D341Med (cell line): ENCODE results near the gene MICU2.

Experiments
- DNase-seq: peaks from one replicate; pipeline ENCODE4 v3.0.0; 2012; ENCODE audit warnings: low spot score

The MICU2 gene

DNA sequence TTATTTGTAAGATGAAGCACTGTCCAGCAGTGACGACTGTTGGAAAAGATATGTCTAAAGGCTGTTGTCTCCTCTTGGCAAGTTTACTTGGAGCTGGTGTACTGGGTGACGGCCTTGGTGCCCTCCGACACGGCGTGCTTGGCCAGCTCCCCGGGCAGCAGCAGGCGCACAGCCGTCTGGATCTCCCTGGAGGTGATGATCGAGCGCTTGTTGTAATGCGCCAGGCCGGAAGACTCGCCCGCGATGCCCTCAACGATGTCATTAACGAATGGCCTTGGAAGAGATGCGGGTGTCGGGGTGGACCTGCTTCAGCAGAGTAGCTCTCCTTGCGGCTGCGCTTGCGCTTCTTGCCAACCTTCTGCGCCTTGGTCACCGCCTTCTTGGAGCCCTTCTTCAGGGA, 120.2 kb downstream of the MICU2 start:
- DNase-seq, result no peak

DNA sequence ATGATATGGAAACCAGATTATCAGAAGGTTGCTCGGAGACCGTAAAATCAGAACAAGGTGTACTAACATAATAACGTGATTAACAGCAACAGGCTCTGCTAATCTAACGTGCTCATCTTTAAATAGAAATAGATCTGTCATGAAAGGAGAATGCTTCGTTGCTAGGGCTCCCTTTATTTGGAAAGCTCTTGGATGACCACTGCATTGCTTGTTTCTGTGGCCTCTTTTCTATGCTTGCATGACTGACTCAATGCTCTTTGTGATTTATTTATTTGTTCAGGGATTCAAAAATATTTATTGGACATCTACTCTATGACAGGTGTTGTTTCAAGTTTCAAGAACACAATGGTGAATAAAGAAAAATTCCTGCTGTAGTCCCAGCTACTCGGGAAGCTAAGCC, 122.6 kb downstream of the MICU2 start:
- no peak for DNase-seq

- DNase-seq, result no peak
Observed at GRCh38 chr13:21478881-21479808, 124.8 kb downstream of the MICU2 start.

DNA sequence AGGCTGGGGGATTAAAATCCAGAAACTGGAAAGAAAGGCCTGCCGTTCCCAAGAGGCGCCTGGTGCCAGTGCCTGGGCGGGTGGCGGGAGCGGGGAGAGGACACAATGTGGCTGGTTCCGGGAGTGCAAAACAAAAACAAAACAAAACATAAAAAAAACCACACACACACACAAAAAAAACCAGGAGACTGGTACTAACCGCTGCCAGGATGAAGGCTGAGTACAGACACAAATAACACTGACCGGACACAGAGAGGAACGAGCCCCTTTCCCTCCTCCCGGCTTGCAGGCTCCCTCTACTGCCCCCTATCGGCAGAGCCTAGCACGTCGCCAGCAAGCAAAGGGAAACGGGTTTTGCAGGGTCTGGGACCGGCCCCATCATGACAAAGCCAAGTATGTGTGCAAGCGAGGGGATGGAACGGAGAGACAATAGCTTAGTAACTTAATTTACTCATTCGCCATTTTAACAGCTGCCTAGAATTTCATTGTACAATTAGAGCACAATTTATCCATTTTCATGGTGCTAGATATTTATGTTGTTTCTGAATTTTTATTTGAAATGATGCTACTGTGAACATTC, 127.0 kb downstream of the MICU2 start:
- DNase-seq, result peak; percentile 84

DNA sequence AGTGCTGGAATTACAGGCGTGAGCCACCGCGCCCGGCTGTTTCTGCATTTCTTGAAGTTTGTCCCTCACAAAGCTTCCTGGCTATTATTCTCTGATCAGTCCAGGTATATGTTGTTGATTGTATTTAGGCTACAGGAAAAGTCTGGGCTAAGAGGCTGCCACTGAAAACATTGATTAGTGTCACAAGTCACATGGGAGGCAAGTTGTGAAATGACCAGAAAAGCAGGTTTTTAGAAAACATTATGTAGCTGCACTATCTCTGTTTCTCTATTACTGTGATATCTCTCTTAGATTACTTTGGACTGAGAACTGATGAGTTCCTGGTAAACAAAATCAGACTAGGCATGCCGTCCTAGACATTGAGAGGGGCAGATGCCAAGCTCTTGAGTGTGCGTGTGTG, 128.9 kb downstream of the MICU2 start:
- no peak for DNase-seq

- no peak for DNase-seq
Observed at GRCh38 chr13:21470785-21471184, 133.2 kb downstream of the MICU2 start.

DNA sequence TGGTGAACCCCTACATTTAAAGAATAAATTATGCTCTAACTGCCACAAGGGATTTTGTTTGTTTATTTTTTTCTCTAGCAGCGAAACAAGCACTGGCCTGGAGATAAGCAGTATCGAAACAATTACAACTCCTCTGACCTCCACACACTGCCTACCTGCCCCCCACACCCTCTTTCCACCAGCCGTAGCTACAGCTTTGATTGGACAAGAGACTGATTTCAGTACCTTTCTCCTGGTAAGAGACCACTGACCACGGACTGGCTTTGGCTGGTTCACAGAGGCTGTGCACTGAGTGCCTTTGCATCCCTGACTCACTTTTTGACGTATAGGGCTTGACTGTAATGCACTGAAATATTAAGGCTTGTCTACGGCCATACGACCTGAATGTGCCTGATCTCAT, 137.4 kb downstream of the MICU2 start:
- no peak for DNase-seq

DNA sequence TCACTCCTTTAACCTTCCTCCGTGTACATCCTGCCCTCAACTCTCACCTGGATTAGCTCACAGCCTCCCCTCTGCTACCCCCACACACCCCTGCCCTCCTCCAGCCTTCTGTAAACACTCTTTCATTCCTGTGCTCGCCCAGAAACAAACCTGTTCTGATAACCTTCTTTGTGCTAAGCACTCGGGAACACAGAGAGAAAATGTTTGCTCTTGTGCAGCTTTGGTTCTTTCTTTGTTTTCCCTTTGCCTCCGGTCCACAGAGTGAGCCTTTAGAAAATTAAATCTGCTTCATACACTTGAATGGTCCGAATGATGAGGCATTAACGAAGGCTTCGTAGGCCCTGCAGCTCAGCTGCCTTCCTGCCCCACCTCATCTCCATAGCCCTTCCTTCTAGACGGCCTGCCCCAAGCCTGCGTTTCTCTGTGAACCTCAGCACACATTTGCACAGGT, 138.2 kb downstream of the MICU2 start:
- no peak for DNase-seq

DNA sequence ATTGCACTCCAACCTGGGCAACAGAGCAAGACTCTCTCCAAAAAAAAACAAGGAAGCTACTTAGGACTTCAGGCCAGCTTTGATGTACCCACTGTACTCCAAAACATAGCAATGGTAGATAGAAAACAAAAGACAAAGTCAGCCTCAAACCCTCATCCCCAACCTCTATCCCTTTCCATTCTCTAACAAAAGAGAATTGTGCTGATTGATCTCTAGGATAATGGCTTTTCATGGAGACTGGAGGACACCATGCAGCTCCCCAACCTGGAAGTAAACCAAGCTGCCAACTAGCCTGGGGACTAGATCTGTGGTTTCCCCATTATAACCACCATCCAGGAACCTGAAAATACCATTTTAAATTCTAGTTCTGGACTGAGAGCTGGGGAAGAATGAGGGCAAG, 140.5 kb downstream of the MICU2 start:
- no peak for DNase-seq

DNA sequence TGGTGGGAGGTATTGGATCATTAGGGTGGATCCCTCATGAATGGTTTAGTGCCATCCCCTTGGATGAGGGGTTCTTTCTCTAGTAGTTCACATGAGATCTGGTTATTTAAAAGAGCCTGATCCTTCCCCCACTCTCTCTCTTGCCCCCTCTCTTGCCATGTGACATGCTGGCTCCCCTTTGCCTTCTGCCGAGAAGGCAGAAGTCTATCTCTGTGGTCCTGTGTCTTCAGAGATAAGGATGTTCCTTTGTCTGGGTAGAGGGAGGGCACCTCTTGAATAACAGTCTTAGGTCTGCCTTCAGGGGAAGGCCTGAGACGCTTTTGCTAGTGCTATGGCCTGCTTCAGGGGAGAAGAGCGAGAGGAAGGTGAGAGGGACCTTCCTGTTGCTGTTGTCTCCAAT, 142.8 kb downstream of the MICU2 start:
- no peak for DNase-seq

- peak; percentile 99 for DNase-seq
Observed at GRCh38 chr13:21458813-21459701, 144.9 kb downstream of the MICU2 start, which contains the start of gene ZDHHC20. TSS of gene ZDHHC20 (minus strand) at chr13:21459303. CDS start at chr13:21459171, 132 bp downstream.

GRCh38 chr13:21458451-21458812, 145.5 kb downstream of the MICU2 start:
- peak; percentile 48 for DNase-seq

DNA sequence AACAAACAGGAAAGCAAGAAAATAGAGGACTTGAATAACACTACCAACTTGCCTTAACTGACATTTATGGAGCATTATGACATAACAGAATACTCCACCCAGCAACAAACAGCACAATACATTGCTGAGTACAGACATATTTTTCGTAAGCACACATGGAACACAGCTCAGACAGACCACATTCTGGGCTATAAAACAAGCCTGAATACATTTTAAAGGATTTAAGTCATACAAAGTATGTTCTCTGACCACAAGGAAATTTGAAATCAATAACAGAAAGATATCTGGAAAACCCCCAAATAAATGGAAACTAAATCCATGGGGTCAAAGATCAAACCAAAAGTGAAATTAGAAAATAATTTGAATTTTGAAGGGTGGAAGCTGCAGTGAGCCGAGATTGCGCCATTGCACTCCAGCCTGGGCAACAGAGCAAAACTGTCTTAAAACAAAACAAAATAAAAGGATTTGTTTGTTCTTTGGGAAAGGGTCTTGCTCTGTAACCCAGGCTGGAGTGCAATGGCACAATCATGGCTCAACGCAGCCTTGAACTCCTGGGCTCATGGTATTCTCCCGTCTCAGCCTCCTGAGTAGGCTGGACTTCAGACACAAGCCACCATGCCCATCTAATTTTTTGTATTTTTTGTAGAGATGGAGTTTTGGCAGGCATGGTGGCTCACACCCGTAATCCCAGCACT, 150.4 kb downstream of the MICU2 start:
- no peak for DNase-seq

DNA sequence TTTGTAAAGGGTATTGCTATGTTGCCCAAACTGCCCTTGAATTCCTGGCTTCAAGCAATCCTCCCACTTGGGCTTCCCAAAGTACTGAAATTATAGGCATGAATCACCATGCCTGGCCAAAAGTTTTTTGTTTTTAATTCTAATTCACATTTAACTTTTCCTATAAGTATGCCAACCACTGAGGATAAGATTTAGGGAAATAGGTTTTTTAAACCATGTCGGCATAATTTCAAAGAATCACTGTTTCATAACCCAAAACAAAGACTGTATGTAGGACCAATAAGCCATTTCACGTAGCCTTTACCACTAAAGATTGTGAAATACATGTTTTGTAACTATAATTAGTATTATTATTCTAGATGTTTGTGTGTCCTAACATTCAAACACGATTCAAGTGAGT, 153.0 kb downstream of the MICU2 start:
- DNase-seq, result no peak

GRCh38 chr13:21446656-21447055, 157.3 kb downstream of the MICU2 start:
- no peak for DNase-seq

DNA sequence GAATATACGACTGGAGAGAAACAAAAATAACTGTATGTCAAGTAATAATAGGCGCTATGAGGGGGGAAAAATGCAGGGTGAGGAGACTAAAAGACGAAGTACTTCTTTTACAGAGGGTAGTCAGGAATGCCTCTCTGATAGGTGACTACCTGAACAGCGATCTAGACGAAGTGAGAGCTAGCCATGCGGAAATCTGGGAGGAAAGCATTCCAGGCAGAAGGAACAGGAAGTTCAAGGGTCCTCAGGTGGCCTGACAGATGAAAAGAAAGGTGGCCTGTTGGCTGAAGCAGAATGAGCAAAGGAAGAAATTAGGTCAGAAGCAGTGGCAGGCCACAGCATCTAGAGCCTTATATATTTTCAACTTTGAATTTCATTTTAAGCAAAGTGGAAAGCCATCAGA, 158.2 kb downstream of the MICU2 start:
- DNase-seq, result no peak

GRCh38 chr13:21443171-21443570, 160.8 kb downstream of the MICU2 start:
- DNase-seq, result no peak
